Mesendoderm (in vitro differentiated cells): Measurements from ENCODE around the gene CYFIP1.

Experiments
- DNase-seq: peaks from one replicate; pipeline ENCODE4 v3.0.0; 2013
- H2AK5ac ChIP-seq: 2 replicates; pipeline ENCODE4 v1.6.1; 2013; ENCODE audit warnings: low read length, inconsistent platforms
- H2BK120ac ChIP-seq: 2 replicates; pipeline ENCODE4 v1.6.1; 2013; ENCODE audit warnings: low read depth, mild to moderate bottlenecking, low read length, moderate library complexity, mixed read lengths
- H2BK15ac ChIP-seq: replicated peaks from 2 replicates; pipeline ENCODE4 v1.6.1; 2013; ENCODE audit warnings: low read depth, mild to moderate bottlenecking, moderate library complexity
- H2BK5ac ChIP-seq: 2 replicates; pipeline ENCODE4 v1.6.1; 2013; ENCODE audit warnings: low read length, inconsistent platforms
- H3K18ac ChIP-seq: 2 replicates; pipeline ENCODE4 v1.6.1; 2013; ENCODE audit warnings: mild to moderate bottlenecking, low read length, mixed read lengths
- H3K23ac ChIP-seq: one replicate; pipeline ENCODE4 v1.6.1; 2013; ENCODE audit warnings: low read length
- H3K27ac ChIP-seq: 2 replicates; pipeline ENCODE4 v1.5.1; 2013; ENCODE audit warnings: low read depth, mild to moderate bottlenecking, inconsistent platforms, low read length, moderate library complexity
- H3K27me3 ChIP-seq: 2 replicates; pipeline ENCODE4 v1.6.1; 2013; ENCODE audit warnings: low read length, control low read depth, mild to moderate bottlenecking, inconsistent platforms; ENCODE audit not compliant: insufficient read depth, poor library complexity
- H3K36me3 ChIP-seq: 2 replicates; pipeline ENCODE4 v1.6.1; 2013; ENCODE audit warnings: low read length, inconsistent platforms; ENCODE audit not compliant: control insufficient read depth, insufficient read depth
- H3K4ac ChIP-seq: one replicate; pipeline ENCODE4 v1.6.1; 2013; ENCODE audit warnings: low read depth, mild to moderate bottlenecking, low read length, moderate library complexity
- H3K4me1 ChIP-seq: 2 replicates; pipeline ENCODE4 v1.6.1; 2013; ENCODE audit warnings: low read depth, low read length, inconsistent platforms; ENCODE audit not compliant: control insufficient read depth
- H3K4me2 ChIP-seq: 2 replicates; pipeline ENCODE4 v1.6.1; 2013; ENCODE audit warnings: low read length
- H3K4me3 ChIP-seq: 2 replicates; pipeline ENCODE4 v1.5.1; 2013; ENCODE audit warnings: mild to moderate bottlenecking, low read length
- H3K56ac ChIP-seq: one replicate; pipeline ENCODE4 v1.6.1; 2013; ENCODE audit warnings: low read length
- H3K79me1 ChIP-seq: 2 replicates; pipeline ENCODE4 v1.6.1; 2013; ENCODE audit warnings: low read length, inconsistent platforms
- H3K79me2 ChIP-seq: 2 replicates; pipeline ENCODE4 v1.6.1; 2013; ENCODE audit warnings: mild to moderate bottlenecking, low read length; ENCODE audit not compliant: control insufficient read depth, insufficient read depth
- H3K9ac ChIP-seq: 2 replicates; pipeline ENCODE4 v1.6.1; 2013; ENCODE audit warnings: low read length, inconsistent platforms
- H4K5ac ChIP-seq: one replicate; pipeline ENCODE4 v1.6.1; 2013; ENCODE audit warnings: low read length
- H4K8ac ChIP-seq: one replicate; pipeline ENCODE4 v1.6.1; 2013; ENCODE audit warnings: low read depth, mild to moderate bottlenecking, control low read depth, low read length, moderate library complexity
- WGBS: extraction: QIAGEN DNeasy Blood & Tissue Kit; methylation state at CpG from one replicate; pipeline ENCODE4 v1.1.7; 2013; ENCODE audit warnings: low lambda C conversion rate, missing lambda C conversion rate; ENCODE audit not compliant: insufficient coverage; ENCODE audit errors: extremely low coverage; 5-methylcytosine and 5-hydroxymethylcytosine counted together

CYFIP1 gene

GRCh38 chr15:22944651-22945050 lies 35.5 kb downstream of the CYFIP1 start:
- H3K9ac ChIP-seq: no peak overlapping the region
- H2BK5ac ChIP-seq: no peak overlapping the region
- no peak for DNase-seq
- H4K8ac ChIP-seq: no peak overlapping the region
- no peak overlapping the region for H3K4me3 ChIP-seq
- H2BK15ac ChIP-seq: no peak overlapping the region
- no peak overlapping the region for H3K18ac ChIP-seq
- H3K27ac ChIP-seq: no peak overlapping the region
- H3K4me2 ChIP-seq: no peak overlapping the region
- H3K4me1 ChIP-seq: no peaks in the 10 kb centered on the region
- H4K5ac ChIP-seq: no peak overlapping the region
- H3K23ac ChIP-seq: no peak overlapping the region
- no peaks in the 10 kb centered on the region for H3K27me3 ChIP-seq
- H3K56ac ChIP-seq: no peak overlapping the region
- H3K36me3 ChIP-seq: peaks cover 1% of the 10 kb centered on the region
- H3K79me2 ChIP-seq: peaks cover 7% of the 10 kb centered on the region
- H3K4ac ChIP-seq: no peak overlapping the region
- H2AK5ac ChIP-seq: no peak overlapping the region
- H2BK120ac ChIP-seq: no peak overlapping the region
- peaks cover 11% of the 10 kb centered on the region for H3K79me1 ChIP-seq
- no CpG with 5 or more reads among the region's 8 CpGs for WGBS

DNA sequence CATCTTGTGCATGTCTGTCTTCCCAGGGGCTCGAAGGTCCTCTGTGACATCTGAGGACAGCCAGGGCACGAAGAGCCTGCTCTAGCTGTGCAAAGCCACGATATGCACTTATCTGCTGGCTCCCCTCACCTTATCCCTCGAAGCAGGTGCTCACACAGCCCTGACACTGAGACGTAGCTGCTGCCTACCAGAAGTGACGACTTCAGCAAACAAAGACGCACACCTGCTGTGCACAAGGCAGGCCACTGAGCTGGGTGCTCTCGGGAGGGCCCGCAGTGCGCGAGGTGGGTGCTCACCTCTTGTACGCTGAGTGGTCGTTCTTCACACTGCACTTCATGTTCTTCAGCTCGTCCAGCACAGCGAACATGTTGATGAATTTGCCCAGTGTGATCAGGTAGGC lies 37.3 kb downstream of the CYFIP1 start:
- H4K8ac ChIP-seq: no peak overlapping the region

GRCh38 chr15:22942306-22942855 lies 37.8 kb downstream of the CYFIP1 start:
- WGBS: no CpG with 5 or more reads among the region's 24 CpGs
- Histone ChIP-seq H3K79me2 (no peaks in the 10 kb centered on the region), H3K23ac (no peak overlapping the region), H3K4me2 (no peak overlapping the region), H3K4me1 (no peaks in the 10 kb centered on the region), H3K56ac (no peak overlapping the region), H2BK120ac (no peak overlapping the region), H3K36me3 (peaks cover 3% of the 10 kb centered on the region), H3K27ac (no peak overlapping the region), H4K8ac (no peak overlapping the region), H3K79me1 (peaks cover 6% of the 10 kb centered on the region), H3K18ac (no peak overlapping the region), H2AK5ac (no peak overlapping the region), H3K27me3 (no peaks in the 10 kb centered on the region), H3K4me3 (no peak overlapping the region), H3K9ac (no peak overlapping the region), H4K5ac (no peak overlapping the region), H3K4ac (no peak overlapping the region), H2BK15ac (no peak overlapping the region), H2BK5ac (no peak overlapping the region)
- no peak for DNase-seq

More for the DNA sequence above, 37.3 kb downstream of the CYFIP1 start:
- DNase-seq: no peak
- WGBS: no CpG with 5 or more reads among the region's 15 CpGs
- Histone ChIP-seq H3K4me1 (no peaks in the 10 kb centered on the region), H3K9ac (no peak overlapping the region), H3K56ac (no peak overlapping the region), H3K4ac (no peak overlapping the region), H2BK5ac (no peak overlapping the region), H2AK5ac (no peak overlapping the region), H3K4me3 (no peak overlapping the region), H3K18ac (no peak overlapping the region), H3K4me2 (no peak overlapping the region), H3K23ac (no peak overlapping the region), H3K79me1 (peaks cover 8% of the 10 kb centered on the region), H3K27me3 (no peaks in the 10 kb centered on the region), H3K36me3 (peaks cover 3% of the 10 kb centered on the region), H4K5ac (no peak overlapping the region), H3K79me2 (peaks cover 3% of the 10 kb centered on the region), H2BK120ac (no peak overlapping the region), H2BK15ac (no peak overlapping the region), H3K27ac (no peak overlapping the region)

- Histone ChIP-seq H3K18ac (no peak overlapping the region), H2BK5ac (no peak overlapping the region), H3K27me3 (no peaks in the 10 kb centered on the region), H3K4me2 (no peak overlapping the region), H2AK5ac (no peak overlapping the region), H3K79me1 (no peaks in the 10 kb centered on the region), H3K9ac (no peak overlapping the region), H4K5ac (no peak overlapping the region), H3K4me3 (no peak overlapping the region), H4K8ac (no peak overlapping the region), H3K79me2 (no peaks in the 10 kb centered on the region), H3K56ac (no peak overlapping the region), H3K4me1 (no peaks in the 10 kb centered on the region), H2BK15ac (no peak overlapping the region), H3K4ac (no peak overlapping the region), H2BK120ac (no peak overlapping the region), H3K36me3 (peaks cover 4% of the 10 kb centered on the region), H3K23ac (no peak overlapping the region), H3K27ac (no peak overlapping the region)
- DNase-seq: no peak
- WGBS: no CpG with 5 or more reads among the region's 4 CpGs
Observed at GRCh38 chr15:22941179-22941578, 39.0 kb downstream of the CYFIP1 start.

GRCh38 chr15:22939652-22940061 lies 40.5 kb downstream of the CYFIP1 start:
- Histone ChIP-seq H3K79me1 (no peaks in the 10 kb centered on the region), H3K9ac (no peak overlapping the region), H3K79me2 (no peaks in the 10 kb centered on the region), H3K4ac (no peak overlapping the region), H3K27ac (no peak overlapping the region), H2BK15ac (no peak overlapping the region), H2BK5ac (no peak overlapping the region), H3K18ac (no peak overlapping the region), H3K4me1 (no peaks in the 10 kb centered on the region), H2AK5ac (no peak overlapping the region), H3K23ac (no peak overlapping the region), H3K56ac (no peak overlapping the region), H3K4me3 (no peak overlapping the region), H4K5ac (no peak overlapping the region), H3K4me2 (no peak overlapping the region), H4K8ac (no peak overlapping the region), H3K27me3 (no peaks in the 10 kb centered on the region), H3K36me3 (peaks cover 4% of the 10 kb centered on the region), H2BK120ac (no peak overlapping the region)
- WGBS: no CpG with 5 or more reads among the region's 10 CpGs
- no peak for DNase-seq

GRCh38 chr15:22939051-22939450 lies 41.1 kb downstream of the CYFIP1 start:
- Histone ChIP-seq H2BK120ac (no peak overlapping the region), H3K27ac (no peak overlapping the region), H3K4me3 (no peak overlapping the region), H3K9ac (no peak overlapping the region), H3K56ac (no peak overlapping the region), H2AK5ac (no peak overlapping the region), H3K27me3 (no peaks in the 10 kb centered on the region), H3K23ac (no peak overlapping the region), H3K36me3 (peaks cover 2% of the 10 kb centered on the region), H3K79me1 (no peaks in the 10 kb centered on the region), H3K4me2 (no peak overlapping the region), H4K5ac (no peak overlapping the region), H4K8ac (no peak overlapping the region), H2BK5ac (no peak overlapping the region), H3K4me1 (no peaks in the 10 kb centered on the region), H3K79me2 (no peaks in the 10 kb centered on the region), H3K4ac (no peak overlapping the region), H3K18ac (no peak overlapping the region), H2BK15ac (no peak overlapping the region)
- DNase-seq: no peak
- WGBS: no CpG with 5 or more reads among the region's 13 CpGs
